ENCODE results near the gene LRTM2.

Gene LRTM2

GRCh38 chr12:1819571-1819970 lies 794 bp upstream of the LRTM2 start:
- DNase-seq (ENCODE audit: low read depth) = no peak
- TF ChIP-seq CTCF (conservative IDR thresholded peaks at IDR 0.05; ENCODE audit: low read depth, low read length) = no peak
- no peak overlapping the region for H3K4me3 ChIP-seq (ENCODE audit: low read depth, low read length)

GRCh38 chr12:1820896-1821291 lies 529 bp downstream of the LRTM2 start:
- no peak overlapping the region for H3K4me3 ChIP-seq (ENCODE audit: low read depth, low read length)
- no peak for DNase-seq (ENCODE audit: low read depth)
- TF ChIP-seq CTCF (conservative IDR thresholded peaks at IDR 0.05; ENCODE audit: low read depth, low read length) = no peak

- DNase-seq (ENCODE audit: low read depth) = no peak
- H3K4me3 ChIP-seq (ENCODE audit: low read depth, low read length) = no peak overlapping the region
- TF ChIP-seq CTCF (conservative IDR thresholded peaks at IDR 0.05; ENCODE audit: low read depth, low read length) = no peak
These were observed 1.4 kb downstream of the LRTM2 start for GRCh38 chr12:1821805-1822204.

- no peak for TF ChIP-seq CTCF (conservative IDR thresholded peaks at IDR 0.05; ENCODE audit: low read depth, low read length)
- no peak overlapping the region for H3K4me3 ChIP-seq (ENCODE audit: low read depth, low read length)
- DNase-seq (ENCODE audit: low read depth) = no peak
These were observed 2.3 kb downstream of the LRTM2 start for GRCh38 chr12:1822699-1823098.

GRCh38 chr12:1823237-1823636 lies 2.9 kb downstream of the LRTM2 start:
- DNase-seq (ENCODE audit: low read depth) = no peak
- no peak overlapping the region for H3K4me3 ChIP-seq (ENCODE audit: low read depth, low read length)
- no peak for TF ChIP-seq CTCF (conservative IDR thresholded peaks at IDR 0.05; ENCODE audit: low read depth, low read length)

- no peak for TF ChIP-seq CTCF (conservative IDR thresholded peaks at IDR 0.05; ENCODE audit: low read depth, low read length)
- no peak for DNase-seq (ENCODE audit: low read depth)
- no peak overlapping the region for H3K4me3 ChIP-seq (ENCODE audit: low read depth, low read length)
These were observed 5.2 kb downstream of the LRTM2 start for GRCh38 chr12:1825382-1826102.

GRCh38 chr12:1826401-1826800 lies 6.0 kb downstream of the LRTM2 start:
- no peak for TF ChIP-seq CTCF (conservative IDR thresholded peaks at IDR 0.05; ENCODE audit: low read depth, low read length)
- no peak overlapping the region for H3K4me3 ChIP-seq (ENCODE audit: low read depth, low read length)
- no peak for DNase-seq (ENCODE audit: low read depth)
